Body of pancreas (tissue), 4 donors: Measurements from ENCODE around the gene ADAMTS1. TPM values are rescaled to one million over a fixed set of nuclear protein-coding genes. Genes with fewer than 3 reads are reported as not detected.

Source experiments
- ATAC-seq: fragments of 150-250 bp; one replicate; pipeline ENCODE4 v1.9.1; 2016
- DNase-seq, 4 donors: peaks; one replicate each; pipeline ENCODE4 v3.0.0-alpha.2; 2019
- H3K27ac ChIP-seq, 4 donors: fragments of 200-600 bp; sonication (generic); 1 replicate in 3 of 4; 2 replicates in 1 of 4; pipeline versions ENCODE4 v1.5.1 to v1.6.1; 2016 to 2019; ENCODE audit warnings: mild to moderate bottlenecking in 1 of 4, mixed read lengths in 1 of 4, moderate library complexity in 1 of 4
- H3K27me3 ChIP-seq, 2 donors: fragments of 200-600 bp; sonication (generic); one replicate each; pipeline ENCODE4 v1.6.0; 2016; ENCODE audit warnings: mild to moderate bottlenecking in 1 of 2
- H3K36me3 ChIP-seq, 2 donors: fragments of 200-600 bp; sonication (generic); replicated peaks in 1 of 2; 2 replicates each; pipeline ENCODE4 v1.5.1; 2016; ENCODE audit warnings: low read depth in 2 of 2; ENCODE audit not compliant: insufficient read depth in 1 of 2
- H3K4me1 ChIP-seq: fragments of 200-600 bp; sonication (generic); one replicate; pipeline ENCODE4 v1.6.0; 2016
- H3K4me3 ChIP-seq, 2 donors: fragments of 200-600 bp; sonication (generic); 1 replicate in 1 of 2; 2 replicates in 1 of 2; pipeline ENCODE4 v1.5.1; 2016 to 2019
- H3K9me3 ChIP-seq, 3 donors: fragments of 200-600 bp; sonication (generic); 1 replicate in 2 of 3; 2 replicates in 1 of 3; pipeline ENCODE4 v1.5.1; 2016
- CTCF ChIP-seq, 7 experiments: fragments of 450-650 bp in 4 of 7; fragments of 200-600 bp in 3 of 7; sonication (generic) in 3 of 7; IDR thresholded peaks; one replicate each; pipeline ENCODE4 v1.5.1; 2016 to 2019; ENCODE audit warnings: antibody characterized with exemption in 7 of 7
- POLR2A ChIP-seq, 3 donors: fragments of 450-650 bp; IDR thresholded peaks; one replicate each; pipeline ENCODE4 v1.6.1; 2016; ENCODE audit warnings: antibody characterized with exemption in 3 of 3, mild to moderate bottlenecking in 2 of 3
- WGBS, 2 donors: methylation state at CpG; one replicate each; pipeline ENCODE4 v1.1.5; 2017; 5-methylcytosine and 5-hydroxymethylcytosine counted together
- intact Hi-C: fragments of 100-400 bp; cut with DNase I; formaldehyde crosslinking; loops from one replicate; pipeline ENCODE4 v1.15.1; 2023
- total RNA-seq, 2 donors: library from RNA; depleted of rRNA; stranded (reverse); fragments of >200 nt; gene quantifications; one replicate each; pipeline ENCODE4 v1.1.0, GENCODE V29; 2016

The ADAMTS1 gene
- total RNA-seq, 2 donors from 2014 or later = 47.0 to 104 TPM

GRCh38 chr21:26813426-26813998 is 31.7 kb downstream of the ADAMTS1 start:
- H3K36me3 ChIP-seq = no peaks in the 10 kb centered on the region
- DNase-seq (no peak), ATAC-seq (no peak)
- no peak overlapping the region for H3K4me3 ChIP-seq
- TF ChIP-seq CTCF (IDR thresholded peaks at IDR 0.05) (no peak), POLR2A (IDR thresholded peaks at IDR 0.05) (no peak)
- WGBS, 2 donors = 55 to 73% methylated on average over 8 of the region's 8 CpGs
- no peaks in the 10 kb centered on the region for H3K27me3 ChIP-seq
- H3K4me1 ChIP-seq = no peaks in the 10 kb centered on the region
- intact Hi-C loops = no loop called here
- no peak overlapping the region for H3K27ac ChIP-seq
- no peaks in the 10 kb centered on the region for H3K9me3 ChIP-seq

DNA sequence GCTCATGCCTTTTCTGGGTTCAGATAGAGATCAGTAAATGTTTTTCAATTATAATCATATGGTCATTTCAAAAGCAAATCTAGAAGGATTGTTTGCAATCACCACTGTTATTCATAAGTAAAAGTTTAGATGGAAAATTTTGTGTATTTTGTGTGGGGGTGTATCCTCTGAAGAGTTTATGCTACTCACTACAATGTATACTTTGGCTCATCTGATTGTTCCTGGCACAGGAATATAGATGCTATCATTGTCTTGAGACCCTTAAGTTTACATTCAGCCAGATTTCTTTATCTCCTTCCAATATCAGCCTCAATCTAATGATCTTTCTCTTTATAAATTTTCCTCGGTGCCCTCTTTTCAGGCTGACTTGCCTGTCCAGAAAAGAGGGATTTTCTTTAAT is 33.0 kb downstream of the ADAMTS1 start:
- TF ChIP-seq CTCF (IDR thresholded peaks at IDR 0.05) = no peak
- intact Hi-C loops = no loop called here
- ATAC-seq = no peak

GRCh38 chr21:26811482-26811881 is 33.7 kb downstream of the ADAMTS1 start:
- Histone ChIP-seq H3K36me3 (no peaks in the 10 kb centered on the region), H3K27ac (no peak overlapping the region), H3K9me3 (no peaks in the 10 kb centered on the region), H3K4me3 (no peak overlapping the region), H3K27me3 (no peaks in the 10 kb centered on the region), H3K4me1 (no peaks in the 10 kb centered on the region)
- TF ChIP-seq CTCF (IDR thresholded peaks at IDR 0.05) (no peak), POLR2A (IDR thresholded peaks at IDR 0.05) (no peak)
- DNase-seq = no peak
- intact Hi-C loops = no loop called here
- 40 to 46% methylated on average over 2 of the region's 2 CpGs for WGBS, 2 donors
- ATAC-seq = no peak

More for the DNA sequence above, 33.0 kb downstream of the ADAMTS1 start:
- Histone ChIP-seq H3K27ac (no peak overlapping the region), H3K27me3 (no peaks in the 10 kb centered on the region), H3K36me3 (no peaks in the 10 kb centered on the region), H3K9me3 (no peaks in the 10 kb centered on the region), H3K4me3 (no peak overlapping the region), H3K4me1 (no peaks in the 10 kb centered on the region)
- 67 to 91% methylated on average over 1 of the region's 1 CpG for WGBS, 2 donors
- no peak for DNase-seq

GRCh38 chr21:26810676-26811415 is 34.4 kb downstream of the ADAMTS1 start:
- H3K27ac ChIP-seq = no peak overlapping the region
- DNase-seq (no peak), ATAC-seq (no peak)
- H3K4me3 ChIP-seq = no peak overlapping the region
- no peaks in the 10 kb centered on the region for H3K9me3 ChIP-seq
- H3K27me3 ChIP-seq = no peaks in the 10 kb centered on the region
- WGBS, 2 donors = 60 to 68% methylated on average over 2 of the region's 2 CpGs
- intact Hi-C loops = no loop called here
- H3K36me3 ChIP-seq = no peaks in the 10 kb centered on the region
- TF ChIP-seq CTCF (IDR thresholded peaks at IDR 0.05) (no peak), POLR2A (IDR thresholded peaks at IDR 0.05) (no peak)
- H3K4me1 ChIP-seq = no peaks in the 10 kb centered on the region

DNA sequence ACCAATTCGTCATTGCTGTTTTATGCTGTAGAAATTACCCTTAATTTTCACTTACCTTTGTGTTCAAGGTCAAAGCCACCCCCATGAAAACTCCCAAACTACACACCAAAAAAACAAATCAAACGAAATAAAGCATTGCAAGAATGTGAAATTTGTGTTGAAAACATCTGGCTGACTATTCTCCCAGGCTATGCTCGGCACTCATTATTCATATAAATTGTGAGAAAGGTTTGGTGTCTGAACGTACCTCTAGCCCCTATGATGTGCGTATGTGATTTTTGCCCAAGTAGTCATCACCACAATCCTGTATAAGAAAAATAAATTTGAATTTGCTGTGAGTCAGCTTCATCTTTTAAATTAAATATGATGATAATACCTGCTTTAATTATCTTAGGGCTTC is 34.9 kb downstream of the ADAMTS1 start:
- no peak for ATAC-seq
- no peak for DNase-seq
- TF ChIP-seq POLR2A (IDR thresholded peaks at IDR 0.05) (no peak), CTCF (IDR thresholded peaks at IDR 0.05) (no peak)
- Histone ChIP-seq H3K27me3 (no peaks in the 10 kb centered on the region), H3K4me3 (no peak overlapping the region), H3K36me3 (no peaks in the 10 kb centered on the region), H3K27ac (no peak overlapping the region), H3K4me1 (no peaks in the 10 kb centered on the region), H3K9me3 (no peaks in the 10 kb centered on the region)
- intact Hi-C loops = no loop called here
- 71 to 76% methylated on average over 5 of the region's 5 CpGs for WGBS, 2 donors
